ENCODE results near the gene HOXA9. TPM values are rescaled to one million over a fixed set of nuclear protein-coding genes. Genes with fewer than 3 reads are reported as not detected.

Gene HOXA9
- total RNA-seq, 1 donor from 2014 or later = 9.1 TPM

DNA sequence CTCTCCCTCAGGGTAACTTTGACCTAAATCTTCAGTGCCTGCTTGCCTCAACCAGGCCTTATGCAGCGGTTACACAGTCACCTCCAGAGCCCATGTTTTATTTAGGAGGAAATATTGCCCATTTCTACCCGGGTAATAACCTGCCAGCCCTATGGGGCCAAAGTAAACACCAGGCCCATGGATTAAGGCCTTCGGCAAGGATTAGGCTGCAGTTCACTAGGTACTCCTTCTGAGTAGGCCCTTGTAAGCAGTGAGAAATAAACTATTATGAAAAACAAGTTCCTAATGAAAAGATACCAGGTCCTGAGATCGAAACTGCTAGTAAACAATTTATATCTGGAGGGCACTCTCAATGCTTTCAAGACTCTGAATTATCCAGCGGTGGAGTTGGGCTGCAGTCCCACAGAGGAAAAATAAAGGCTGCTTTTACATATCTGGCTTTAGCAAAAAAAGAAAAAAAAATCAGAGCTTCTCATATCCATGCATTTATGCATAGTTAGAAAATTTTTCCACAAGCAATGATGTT lies 12.5 kb upstream of the HOXA9 start:
- no peak for DNase-seq (ENCODE audit: low read depth)

- DNase-seq (ENCODE audit: low read depth) = no peak
Measured at GRCh38 chr7:27176962-27177794, 11.8 kb upstream of the HOXA9 start.

GRCh38 chr7:27176524-27176845 lies 11.1 kb upstream of the HOXA9 start:
- no peak for DNase-seq (ENCODE audit: low read depth)

GRCh38 chr7:27175626-27176523 lies 10.5 kb upstream of the HOXA9 start:
- no peak for DNase-seq (ENCODE audit: low read depth)

GRCh38 chr7:27174874-27175625 lies 9.7 kb upstream of the HOXA9 start:
- DNase-seq (ENCODE audit: low read depth) = no peak

GRCh38 chr7:27173956-27174873 lies 8.9 kb upstream of the HOXA9 start, which contains the start of gene HOXA10:
HOXA10 (minus strand) TSS chr7:27174320; CDS start chr7:27174306, 14 bp downstream.
- DNase-seq (ENCODE audit: low read depth) = peak; percentile 44

DNA sequence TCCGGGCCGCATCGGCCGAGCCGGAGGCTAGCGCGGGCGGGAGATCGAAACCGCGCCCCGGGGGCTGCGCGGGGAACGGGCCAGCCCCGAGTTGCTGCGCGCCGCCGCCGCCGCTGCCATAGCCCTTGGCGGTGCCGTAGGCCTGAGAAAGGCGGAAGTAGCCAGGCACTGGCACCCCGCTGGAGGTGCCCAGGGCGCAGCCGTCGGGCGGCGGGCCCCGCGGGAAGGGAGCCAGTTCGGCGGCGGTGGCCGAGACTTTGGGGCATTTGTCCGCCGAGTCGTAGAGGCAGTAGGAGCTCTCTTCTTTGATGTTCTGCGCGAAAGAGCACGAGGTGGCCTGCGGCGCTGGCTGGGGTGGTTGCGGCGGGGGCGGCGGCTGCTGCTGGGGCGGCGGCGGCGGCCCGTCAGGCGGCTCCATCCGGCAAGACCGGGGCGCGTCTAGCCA lies 8.2 kb upstream of the HOXA9 start:
- no peak for DNase-seq (ENCODE audit: low read depth)

DNA sequence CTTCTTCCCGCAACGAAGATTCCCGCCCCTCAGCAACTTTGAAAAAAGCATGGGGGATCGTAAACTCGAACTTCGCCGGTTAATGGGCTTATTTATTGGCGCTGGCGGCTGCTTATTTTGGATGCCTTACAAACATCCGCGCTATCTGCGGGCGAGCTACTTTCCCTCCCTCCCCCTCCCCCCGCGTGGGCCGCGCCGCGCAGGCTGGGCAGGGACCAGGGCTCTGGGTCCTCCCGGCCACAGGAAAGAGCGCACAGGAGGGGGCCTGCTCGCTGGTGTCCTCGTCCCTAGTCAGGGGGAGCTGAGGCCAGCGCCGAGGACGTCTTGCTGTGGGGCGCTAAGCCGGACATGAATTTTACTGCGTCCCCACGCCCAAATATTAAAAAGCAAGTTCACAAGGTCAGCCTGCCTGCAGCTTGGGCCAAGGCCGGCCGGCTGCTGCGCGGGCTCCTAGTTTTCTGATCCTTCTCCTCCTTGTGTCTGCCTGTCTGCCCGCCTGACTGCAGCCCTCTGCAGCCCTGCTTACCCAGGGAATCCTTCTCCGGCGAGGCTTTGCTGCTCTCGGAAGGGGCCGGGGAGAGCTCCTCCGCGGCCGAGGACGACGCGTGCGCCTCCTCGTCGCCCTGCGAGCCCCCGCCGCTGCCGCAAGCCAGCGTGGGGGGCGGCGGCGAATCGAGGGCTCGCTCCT lies 7.6 kb upstream of the HOXA9 start:
- peak; percentile 77 for DNase-seq (ENCODE audit: low read depth)

- no peak for DNase-seq (ENCODE audit: low read depth)
Measured at GRCh38 chr7:27172315-27172774, 7.0 kb upstream of the HOXA9 start.

DNA sequence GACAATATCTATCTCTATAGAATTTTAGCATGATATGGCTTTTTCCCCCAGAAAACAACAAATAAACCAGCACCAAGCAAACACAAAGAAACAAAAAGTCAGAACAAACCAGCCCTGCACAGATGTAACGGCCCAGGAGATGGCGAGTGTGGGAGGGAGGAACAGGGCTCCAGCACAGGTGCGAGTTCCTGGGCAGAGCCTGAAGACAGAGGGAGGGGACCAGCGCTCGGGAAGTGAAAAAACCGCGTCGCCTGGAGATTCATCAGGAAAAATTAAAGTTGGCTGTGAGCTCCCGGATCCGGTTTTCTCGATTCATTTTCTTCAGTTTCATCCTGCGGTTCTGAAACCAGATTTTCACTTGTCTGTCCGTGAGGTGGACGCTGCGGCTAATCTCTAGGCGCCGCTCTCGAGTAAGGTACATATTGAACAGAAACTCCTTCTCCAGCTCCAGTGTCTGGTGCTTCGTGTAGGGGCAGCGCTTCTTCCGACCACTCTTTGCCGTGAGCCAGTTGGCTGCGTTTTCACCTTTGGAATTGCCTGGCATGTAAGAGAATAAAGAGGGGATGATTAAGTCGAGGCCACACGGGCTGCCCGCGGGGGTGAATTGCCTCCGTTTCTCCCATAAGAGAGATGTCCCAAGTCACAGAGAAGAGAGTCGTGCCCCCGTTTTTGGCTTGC lies 6.4 kb upstream of the HOXA9 start:
- no peak for DNase-seq (ENCODE audit: low read depth)

- DNase-seq (ENCODE audit: low read depth) = no peak
Measured at GRCh38 chr7:27171325-27171636, 5.9 kb upstream of the HOXA9 start.

- DNase-seq (ENCODE audit: low read depth) = no peak
Measured at GRCh38 chr7:27170426-27171324, 5.3 kb upstream of the HOXA9 start.

- DNase-seq (ENCODE audit: low read depth) = no peak
Measured at GRCh38 chr7:27169658-27170425, 4.5 kb upstream of the HOXA9 start.

DNA sequence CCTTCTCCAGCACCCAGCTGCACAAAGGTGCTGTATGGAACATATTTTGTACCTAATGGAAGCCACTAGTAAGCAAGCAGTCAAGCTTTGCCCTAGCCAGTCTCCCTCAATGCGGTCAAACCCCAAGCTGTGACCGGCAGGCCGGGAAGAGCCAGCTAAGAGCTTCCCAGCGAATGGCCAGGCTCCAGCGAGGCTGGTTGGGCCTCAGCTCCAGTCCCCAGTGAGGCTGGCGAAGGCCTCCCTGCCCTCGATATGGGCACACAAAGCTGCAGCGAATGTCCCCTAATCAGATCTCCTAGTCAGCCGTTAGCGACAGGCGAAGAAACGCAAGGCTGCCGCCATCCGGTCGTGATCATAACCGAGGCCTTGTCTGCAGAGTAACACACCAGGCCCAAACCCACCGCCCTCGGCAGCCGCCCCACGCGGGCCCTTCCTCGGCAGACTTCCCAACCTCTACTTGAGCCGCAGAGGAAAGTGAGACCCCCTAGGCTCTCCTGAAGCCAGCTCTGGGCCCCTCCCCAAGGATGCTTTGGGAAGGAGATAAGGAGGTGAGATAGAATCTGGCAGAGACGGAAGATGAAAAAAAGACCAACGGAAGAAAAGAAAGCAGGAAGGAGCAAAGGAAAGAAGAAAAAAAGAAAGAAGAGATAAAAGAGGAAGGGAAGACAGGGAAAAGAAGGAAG lies 3.1 kb upstream of the HOXA9 start:
- no peak for DNase-seq (ENCODE audit: low read depth)

GRCh38 chr7:27167916-27168264 lies 2.6 kb upstream of the HOXA9 start:
- no peak for DNase-seq (ENCODE audit: low read depth)
